K562 (cell line): ENCODE measurements around the gene JMJD1C. TPM values are rescaled to one million over a fixed set of nuclear protein-coding genes. Genes with fewer than 3 reads are reported as not detected.

Experiments
- ATAC-seq: fragments of 200-7000 bp; cut with Tn5 transposase; 3 replicates; pipeline ENCODE4 v1.9.1; 2020; ENCODE audit warnings: moderate library complexity
- BruUV-seq: library from RNA; stranded (reverse); fragments of 400-500 nt; replicated peaks from 2 replicates; lab custom pipeline; 2021; lab: Mats Ljungman, UMichigan
- CTCF ChIA-PET: fragments of 300-600 bp; formaldehyde crosslinking; extraction: SDS; loops from one replicate; lab custom pipeline; 2021; ENCODE audit warnings: low intra/inter-chr PET ratio; lab: Yijun Ruan, JAX
- POLR2A ChIA-PET: fragments of 300-600, 350-650 bp; sonication (Branson Sonifier 250); formaldehyde crosslinking; extraction: SDS; loops from one replicate; lab custom pipeline; 2021; ENCODE audit warnings: antibody characterized with exemption, inconsistent platforms; lab: Yijun Ruan, JAX
- DNase-seq, 4 experiments: peaks; one replicate each; pipeline versions ENCODE4 v3.0.0 to v3.0.0-alpha.2; 2011 to 2018; ENCODE audit warnings: low spot score in 3 of 4, mixed read lengths in 3 of 4; ENCODE audit errors: extremely low read depth in 1 of 4
- FAIRE-seq: peaks from 2 replicates; lab custom pipeline; 2011; peaks lifted over from hg19 to GRCh38; lab: Jason Lieb, UNC
- H2AFZ ChIP-seq: 2 replicates; pipeline ENCODE4 v1.6.0; 2011; ENCODE audit warnings: low read depth, low read length, control low read depth, inconsistent platforms
- H3K27ac ChIP-seq: fragments of 200-600 bp; 3 replicates; pipeline ENCODE4 v1.8.0; 2011; ENCODE audit warnings: low read depth, mild to moderate bottlenecking, control low read depth, inconsistent platforms, low read length, moderate library complexity, mixed read lengths; ENCODE audit errors: extremely low read depth
- H3K27me3 ChIP-seq, 2 experiments: fragments of 300-600 bp in 1 of 2; 2 replicates in 1 of 2; 3 replicates in 1 of 2; pipeline versions ENCODE4 v1.6.0 to v1.8.0; 2011; ENCODE audit warnings: inconsistent platforms in 2 of 2, low read length in 2 of 2, mild to moderate bottlenecking in 1 of 2, mixed read lengths in 1 of 2, moderate library complexity in 1 of 2; ENCODE audit not compliant: control insufficient read depth in 2 of 2, insufficient read depth in 2 of 2
- H3K36me3 ChIP-seq: fragments of 300-600 bp; 3 replicates; pipeline ENCODE4 v1.8.0; 2011; ENCODE audit warnings: mild to moderate bottlenecking, low read length, inconsistent platforms; ENCODE audit not compliant: control insufficient read depth, insufficient read depth
- H3K4me1 ChIP-seq, 2 experiments: fragments of 200-600 bp in 1 of 2; replicated peaks in 1 of 2; 2 replicates in 1 of 2; 3 replicates in 1 of 2; pipeline versions ENCODE4 v1.5.1 to v1.8.0; 2011; ENCODE audit warnings: inconsistent platforms in 2 of 2, low read length in 2 of 2, mild to moderate bottlenecking in 1 of 2, mixed read lengths in 1 of 2, moderate library complexity in 1 of 2; ENCODE audit not compliant: control insufficient read depth in 2 of 2, insufficient read depth in 2 of 2
- H3K4me2 ChIP-seq: 2 replicates; pipeline ENCODE4 v1.6.1; 2011; ENCODE audit warnings: low read length, control low read depth, inconsistent platforms, mixed read lengths; ENCODE audit not compliant: insufficient read depth
- H3K4me3 ChIP-seq: fragments of 200-600 bp; sonication (generic), shearing (Covaris generic); 2 replicates; pipeline ENCODE4 v1.5.1; 2016; ENCODE audit warnings: control low read depth, inconsistent platforms
- H3K79me2 ChIP-seq: fragments of 200-600 bp; 3 replicates; pipeline ENCODE4 v1.8.0; 2011; ENCODE audit warnings: low read length, inconsistent platforms; ENCODE audit not compliant: control insufficient read depth, insufficient read depth
- H3K9ac ChIP-seq, 2 experiments: 2 replicates each; pipeline versions ENCODE4 v1.6.0 to v1.6.1; 2011; ENCODE audit warnings: low read depth in 2 of 2, low read length in 2 of 2, control low read depth in 1 of 2, inconsistent platforms in 1 of 2, mild to moderate bottlenecking in 1 of 2, mixed read lengths in 1 of 2; ENCODE audit not compliant: insufficient read depth in 1 of 2
- H3K9me1 ChIP-seq: one replicate; pipeline ENCODE4 v1.6.0; 2011; ENCODE audit warnings: inconsistent platforms, mild to moderate bottlenecking, low read length, moderate library complexity; ENCODE audit not compliant: control insufficient read depth, insufficient read depth
- H3K9me3 ChIP-seq: replicated peaks from 2 replicates; pipeline ENCODE4 v1.5.1; 2011; ENCODE audit warnings: low read depth, low read length, inconsistent platforms; ENCODE audit not compliant: control insufficient read depth, insufficient read depth
- H4K20me1 ChIP-seq: replicated peaks from 2 replicates; pipeline ENCODE4 v1.6.1; 2011; ENCODE audit warnings: low read length, inconsistent platforms, mixed read lengths; ENCODE audit not compliant: control insufficient read depth, insufficient read depth
- C11orf30 ChIP-seq: fragments of 450-650 bp; IDR thresholded peaks from 2 replicates; pipeline ENCODE4 v1.6.1; 2016; ENCODE audit warnings: low read depth, mild to moderate bottlenecking
- EZH2 ChIP-seq: IDR thresholded peaks from 2 replicates; pipeline ENCODE4 v1.6.1; 2012; ENCODE audit warnings: low read depth, mild to moderate bottlenecking, inconsistent platforms, low read length, borderline replicate concordance
- MAFK ChIP-seq: IDR thresholded peaks from 2 replicates; pipeline ENCODE4 v1.6.1; 2011; ENCODE audit warnings: low read length, improper control_type of control experiment
- RB1 ChIP-seq: fragments of 450-650 bp; IDR thresholded peaks from 2 replicates; pipeline ENCODE4 v1.6.1; 2017; ENCODE audit warnings: low read depth, mild to moderate bottlenecking
- ZNF316 ChIP-seq: fragments of 450-650 bp; IDR thresholded peaks from 2 replicates; pipeline ENCODE4 v1.6.1; 2016
- WGBS: fragments of 100-300 bp; shearing (Covaris generic); methylation state at CpG from one replicate; pipeline ENCODE4 v1.1.6; 2016; ENCODE audit warnings: low coverage, mixed read lengths; ENCODE audit not compliant: insufficient coverage; ENCODE audit errors: missing lambda C conversion rate; 5-methylcytosine and 5-hydroxymethylcytosine counted together
- in situ Hi-C: fragments of 300-500 bp; cut with MboI; formaldehyde crosslinking; loops from 4 replicates; pipeline ENCODE4 v1.15.0; 2018; ENCODE audit warnings: inconsistent platforms, mixed read lengths
- intact Hi-C: fragments of 100-400 bp; cut with micrococcal nuclease; formaldehyde crosslinking; loops from 2 replicates; pipeline ENCODE4 v1.14.2; 2022
- polyA plus RNA-seq, 8 experiments: library from polyadenylated mRNA; depleted of rRNA in 4 of 8; stranded (reverse) in 5 of 8; unstranded in 3 of 8; fragments of >200 nt; fragmentation: Nextera tagmentation in 2 of 8; fragmentation: Illumina TruSeq in 1 of 8; extraction: Ambion mirVana in 2 of 8; extraction: Trizol in 1 of 8; gene quantifications; 2 replicates each; pipeline versions ENCODE4 v1.2.1 to v1.2.3, GENCODE V29; 2011 to 2014; ENCODE audit warnings: inconsistent platforms in 1 of 8, missing spikeins in 1 of 8
- total RNA-seq, 7 experiments: library from RNA; depleted of rRNA in 6 of 7; stranded (reverse); fragments of >200 nt in 6 of 7; fragmentation: Illumina TruSeq in 2 of 7; extraction: Trizol in 2 of 7; gene quantifications; 2 replicates each; pipeline versions ENCODE4 v1.2.1 to v1.2.3, GENCODE V29; 2011 to 2021; ENCODE audit warnings: low replicate concordance in 1 of 7

JMJD1C gene
- total and polyA plus RNA-seq, 9 of the 15 experiments (the other 6 are each of a cell fraction or from before 2014, with no cell fraction given) = 25.3 to 68.0 (median 47.2) TPM

- Histone ChIP-seq H3K36me3 (peaks cover 89% of the 10 kb centered on the region), H4K20me1 (peaks cover 6% of the 10 kb centered on the region; the same call in 1 of the 2 replicates), H3K27me3 (no peaks in the 10 kb centered on the region), H3K9ac (no peak overlapping the region), H3K4me3 (no peak overlapping the region), H3K4me2 (no peak overlapping the region), H3K9me1 (no peaks in the 10 kb centered on the region), H2AFZ (no peak overlapping the region), H3K79me2 (peaks cover 36% of the 10 kb centered on the region), H3K27ac (no peak overlapping the region)
- BruUV-seq = no TSS peak
- 97% methylated on average over 2 of the region's 2 CpGs for WGBS
- DNase-seq = no peak
- in situ Hi-C loops = loop anchor here (25.0 kb wide), 1 partner anchor 428 kb away; no protein-coding TSS in a partner anchor
- CTCF ChIA-PET = no interaction called here
- FAIRE-seq = no peak
- TF ChIP-seq RB1 = no peak
- TF ChIP-seq, all 486 proteins: peak for 0
- intact Hi-C loops = no loop called here
- Histone ChIP-seq H3K9me3 (no peaks in the 10 kb centered on the region), H3K4me1 (no peaks in the 10 kb centered on the region)
- no peak for ATAC-seq
- POLR2A ChIA-PET = no interaction called here
Observed at GRCh38 chr10:63208986-63209385, 256.8 kb downstream of the JMJD1C start.

- peaks cover 28% of the 10 kb centered on the region for H3K79me2 ChIP-seq
- no peaks in the 10 kb centered on the region for H3K27me3 ChIP-seq
- in situ Hi-C loops (loop anchor here (25.0 kb wide), 1 partner anchor 430 kb away; no protein-coding TSS in a partner anchor), intact Hi-C loops (no loop called here)
- no peak for FAIRE-seq
- no peak for ATAC-seq
- no peak overlapping the region for H2AFZ ChIP-seq
- WGBS = 94% methylated on average over 7 of the region's 7 CpGs
- ChIA-PET CTCF (no interaction called here), POLR2A (no interaction called here)
- no peak for DNase-seq
- no peak overlapping the region for H3K4me2 ChIP-seq
- H3K9ac ChIP-seq = no peak overlapping the region
- H4K20me1 ChIP-seq = peaks cover 6% of the 10 kb centered on the region; the same call in 1 of the 2 replicates
- BruUV-seq = no TSS peak
- H3K9me3 ChIP-seq = no peaks in the 10 kb centered on the region
- H3K4me3 ChIP-seq = no peak overlapping the region
- no peak for TF ChIP-seq EZH2
- peak; percentile 75 for TF ChIP-seq ZNF316
- TF ChIP-seq MAFK = peak; percentile 55; the same call in 1 of the 2 replicates
- peak; percentile 53 for TF ChIP-seq C11orf30
- H3K9me1 ChIP-seq = no peaks in the 10 kb centered on the region
- H3K36me3 ChIP-seq = peaks cover 82% of the 10 kb centered on the region
- H3K4me1 ChIP-seq = no peaks in the 10 kb centered on the region
- no peak overlapping the region for H3K27ac ChIP-seq
Observed at GRCh38 chr10:63206997-63207811, 258.6 kb downstream of the JMJD1C start.
